LNCaP clone FGC (cell line): ENCODE measurements around the gene GRIN2C.
A peak's percentile ranks its signal among the peaks of the same experiment; 100 is the strongest.

ENCODE experiments used
- DNase-seq: peaks from one replicate; pipeline ENCODE4 v3.0.0-alpha.2; 2011; ENCODE audit warnings: low read depth
- H3K4me3 ChIP-seq: 2 replicates; pipeline ENCODE4 v1.5.1; 2011; ENCODE audit warnings: mild to moderate bottlenecking, low read depth, low read length, control low read depth
- TF ChIP-seq, protein P1 (sequence below): IDR thresholded peaks from 2 replicates; pipeline ENCODE4 v1.5.1; 2012; ENCODE audit warnings: mild to moderate bottlenecking; ENCODE audit not compliant: control insufficient read depth, insufficient read depth; ENCODE audit errors: extremely low read depth

The GRIN2C gene

DNA sequence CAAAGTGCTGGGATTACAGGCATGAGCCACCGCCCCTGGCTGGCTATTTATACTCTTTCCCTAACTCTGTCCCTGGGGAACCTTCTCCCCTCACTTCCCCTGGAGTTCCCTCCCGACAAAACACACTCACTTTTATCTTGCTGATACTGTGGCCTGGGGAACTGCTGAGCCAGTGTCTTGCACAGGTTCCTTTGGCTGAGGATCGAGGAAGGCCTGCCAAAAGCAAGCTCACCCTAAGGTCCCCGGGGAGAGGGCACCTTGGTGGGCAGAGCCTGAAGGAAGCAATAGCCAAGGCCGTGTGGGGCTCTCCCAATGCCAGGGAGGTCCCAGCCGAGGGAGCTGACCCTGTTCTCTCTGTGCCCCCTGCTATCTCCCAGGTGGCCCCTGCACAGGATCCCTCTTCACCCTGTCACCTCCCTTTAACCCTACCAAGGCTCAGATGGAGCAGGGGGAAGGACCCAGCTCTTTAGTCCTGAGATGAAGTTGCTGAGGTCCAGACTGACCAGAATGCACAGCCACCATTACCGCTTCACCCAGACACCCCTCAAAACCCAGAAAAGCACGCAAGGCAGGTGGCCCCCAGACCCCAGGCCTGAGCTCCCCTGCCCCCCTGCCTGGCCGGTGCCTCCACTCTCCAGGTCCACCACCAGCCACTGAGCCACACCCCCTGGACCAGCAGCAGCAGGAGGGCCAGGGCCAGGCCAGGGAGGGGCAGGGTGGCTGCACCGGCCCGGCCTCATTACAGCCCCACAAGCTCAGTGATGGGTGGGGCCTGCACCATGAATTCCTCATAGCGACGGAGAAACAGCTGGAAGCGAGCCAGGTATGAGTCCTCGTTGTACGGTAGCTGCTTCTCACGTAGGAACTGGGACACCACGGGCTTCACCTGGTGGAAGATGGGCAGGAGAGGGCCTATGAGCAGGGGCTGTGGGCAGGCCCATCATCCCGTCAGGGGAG, 18.2 kb upstream of the GRIN2C start:
- H3K4me3 ChIP-seq: no peak overlapping the region
- no peak for DNase-seq
- TF ChIP-seq, protein P1, sequence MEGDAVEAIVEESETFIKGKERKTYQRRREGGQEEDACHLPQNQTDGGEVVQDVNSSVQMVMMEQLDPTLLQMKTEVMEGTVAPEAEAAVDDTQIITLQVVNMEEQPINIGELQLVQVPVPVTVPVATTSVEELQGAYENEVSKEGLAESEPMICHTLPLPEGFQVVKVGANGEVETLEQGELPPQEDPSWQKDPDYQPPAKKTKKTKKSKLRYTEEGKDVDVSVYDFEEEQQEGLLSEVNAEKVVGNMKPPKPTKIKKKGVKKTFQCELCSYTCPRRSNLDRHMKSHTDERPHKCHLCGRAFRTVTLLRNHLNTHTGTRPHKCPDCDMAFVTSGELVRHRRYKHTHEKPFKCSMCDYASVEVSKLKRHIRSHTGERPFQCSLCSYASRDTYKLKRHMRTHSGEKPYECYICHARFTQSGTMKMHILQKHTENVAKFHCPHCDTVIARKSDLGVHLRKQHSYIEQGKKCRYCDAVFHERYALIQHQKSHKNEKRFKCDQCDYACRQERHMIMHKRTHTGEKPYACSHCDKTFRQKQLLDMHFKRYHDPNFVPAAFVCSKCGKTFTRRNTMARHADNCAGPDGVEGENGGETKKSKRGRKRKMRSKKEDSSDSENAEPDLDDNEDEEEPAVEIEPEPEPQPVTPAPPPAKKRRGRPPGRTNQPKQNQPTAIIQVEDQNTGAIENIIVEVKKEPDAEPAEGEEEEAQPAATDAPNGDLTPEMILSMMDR: no peak

DNA sequence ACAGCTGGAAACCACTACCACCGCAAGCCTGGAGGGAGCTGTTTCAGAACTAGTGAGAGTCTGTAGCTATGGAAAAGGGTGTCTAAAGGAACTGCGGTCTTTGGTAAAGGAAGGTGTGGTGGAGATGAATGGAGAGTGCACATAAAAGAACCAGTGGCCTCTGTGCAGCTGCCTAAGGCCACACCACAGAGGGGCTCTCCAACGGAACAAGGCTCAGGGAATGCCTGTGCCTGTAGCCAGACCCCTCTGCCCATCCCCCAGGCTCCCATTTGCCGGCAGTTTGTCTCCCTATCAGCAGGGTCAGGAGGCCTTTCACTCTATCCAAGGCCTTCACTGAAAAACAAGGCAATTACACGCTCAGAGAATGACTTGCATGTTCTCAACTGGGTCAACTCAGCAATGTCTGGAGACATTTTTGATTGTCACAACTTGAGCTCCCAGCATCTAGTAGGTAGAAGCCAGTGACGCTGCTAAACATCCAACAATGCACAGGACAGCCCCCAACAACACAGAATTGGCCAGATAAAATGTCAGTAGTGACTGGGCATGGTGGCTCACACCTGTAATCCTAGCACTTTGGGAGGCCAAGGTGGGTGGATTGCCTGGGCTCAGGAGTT, 16.4 kb upstream of the GRIN2C start:
- H3K4me3 ChIP-seq: no peak overlapping the region
- TF ChIP-seq, protein P1: no peak
- no peak for DNase-seq

DNA sequence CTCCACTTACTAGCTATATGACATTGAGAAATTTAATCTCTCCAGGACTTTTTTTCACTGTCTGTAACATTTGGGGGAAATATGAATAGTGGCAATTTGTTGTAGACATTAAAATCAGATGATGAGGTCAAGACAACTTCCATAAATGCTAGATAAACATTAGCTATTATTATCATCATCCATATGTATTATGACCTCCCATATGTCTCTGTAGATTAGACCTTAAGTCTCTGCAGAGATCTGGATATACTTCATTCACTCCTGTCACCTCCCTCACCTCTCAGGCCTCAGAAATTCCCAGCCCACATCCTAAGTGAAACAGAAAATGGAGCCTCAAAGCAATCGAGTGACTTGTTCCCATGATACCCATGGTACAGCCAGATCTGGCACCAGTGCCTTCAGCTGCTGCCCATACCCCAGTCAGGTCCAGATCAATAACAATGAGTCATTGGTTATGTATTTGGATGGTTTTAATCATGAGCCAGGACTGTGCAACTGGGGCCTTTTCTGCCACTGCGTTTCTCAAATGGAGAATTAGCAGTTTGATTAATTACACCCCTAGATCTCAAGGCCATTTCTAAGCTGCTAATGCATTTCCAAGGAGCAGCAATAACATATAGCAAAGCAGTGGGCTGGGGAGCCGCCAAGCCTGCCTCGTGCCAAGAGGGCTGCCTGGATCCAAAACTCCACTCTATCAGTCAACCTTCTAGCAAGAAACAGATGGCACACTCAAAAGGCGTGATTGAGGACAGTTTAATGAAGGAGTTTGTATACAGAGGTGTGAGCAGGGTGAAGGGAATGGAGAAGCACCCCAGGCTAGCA, 15.7 kb upstream of the GRIN2C start:
- TF ChIP-seq, protein P1: no peak
- H3K4me3 ChIP-seq: no peak overlapping the region
- no peak for DNase-seq

DNA sequence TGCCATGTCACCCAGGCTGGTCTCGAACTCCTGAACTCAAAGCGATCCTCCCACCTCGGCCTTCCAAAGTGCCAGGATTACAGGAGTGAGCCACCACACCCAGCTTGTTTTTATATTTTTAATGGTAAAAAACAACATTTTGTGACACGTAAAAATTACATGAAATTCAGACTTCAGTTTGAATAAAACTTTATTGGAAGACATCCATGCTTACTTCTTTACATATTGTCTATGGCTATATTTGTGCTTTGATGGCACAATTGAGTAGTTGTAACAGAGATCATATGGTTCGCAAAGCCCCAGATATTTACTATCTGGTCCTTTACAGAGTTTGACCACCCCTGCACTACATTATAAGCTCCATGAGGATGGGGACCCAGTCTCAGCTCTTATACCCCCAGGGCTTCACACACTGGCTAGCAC, 14.9 kb upstream of the GRIN2C start:
- no peak for DNase-seq
- TF ChIP-seq, protein P1: no peak
- H3K4me3 ChIP-seq: no peak overlapping the region

DNA sequence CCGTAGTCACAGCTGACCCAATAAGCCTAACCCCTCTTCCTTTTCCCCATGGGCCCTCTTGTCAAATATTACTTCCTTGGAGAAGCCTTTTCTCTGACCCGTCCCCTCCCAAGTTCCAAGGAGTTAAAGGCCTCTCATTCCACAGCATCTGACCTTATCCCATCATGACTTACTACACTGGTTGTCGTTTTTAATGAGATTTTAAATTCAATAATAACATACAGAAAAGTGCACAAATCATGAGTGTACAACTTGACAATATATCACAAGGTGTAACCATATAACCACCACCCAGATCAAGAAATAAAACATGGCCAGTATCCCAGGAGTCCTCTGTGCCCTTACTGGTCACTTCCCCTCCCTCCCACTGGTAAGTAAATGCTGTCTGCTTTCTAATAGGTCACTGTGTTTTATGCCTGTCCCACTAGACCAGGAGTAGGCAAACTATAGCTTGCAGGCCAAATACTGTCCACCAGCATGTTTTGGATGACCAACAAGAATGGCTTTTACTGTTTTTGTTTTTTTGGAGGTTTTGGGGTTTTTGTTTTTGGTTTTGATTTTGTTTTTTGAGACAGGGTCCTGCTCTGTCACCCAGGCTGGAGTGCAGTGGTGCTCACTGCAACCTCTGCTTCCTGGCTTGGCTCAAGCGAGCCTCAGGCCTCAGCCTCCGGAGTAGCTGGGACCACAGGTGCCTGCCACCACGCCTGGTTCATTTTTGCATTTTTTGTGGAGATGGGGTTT, 14.4 kb upstream of the GRIN2C start:
- H3K4me3 ChIP-seq: peak overlapping the region; percentile 90
- TF ChIP-seq, protein P1: no peak
- DNase-seq: no peak
